ENCODE measurements around the gene ZNF830. TPM values are rescaled to one million over a fixed set of nuclear protein-coding genes. Genes with fewer than 3 reads are reported as not detected.

ZNF830 gene
- total and polyA plus RNA-seq, 9 of the 15 experiments (the other 6 are each of a cell fraction or from before 2014, with no cell fraction given), result 13.1 to 28.7 (median 21.7) TPM

DNA sequence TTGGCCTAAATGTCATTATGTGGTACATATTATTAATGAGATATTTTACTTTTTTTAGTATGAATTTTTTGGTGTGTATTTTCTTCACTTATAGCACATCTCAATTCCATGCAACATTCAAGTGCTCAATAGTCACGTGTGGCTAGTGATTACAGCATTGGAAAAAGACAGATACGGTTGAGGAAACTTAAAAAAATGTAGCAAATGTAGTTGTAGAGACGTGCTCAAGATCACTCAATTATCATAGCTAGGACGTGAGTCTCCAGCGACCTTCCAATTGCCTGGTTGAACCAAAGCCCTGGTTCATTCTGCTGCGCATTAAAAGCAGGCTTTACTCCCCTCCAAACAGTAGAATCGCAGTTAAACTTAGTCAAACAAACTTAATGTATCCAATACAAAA, 17.8 kb downstream of the ZNF830 start:
- Histone ChIP-seq H3K27me3 (ENCODE audit: control insufficient read depth in 2 of 2, insufficient read depth in 2 of 2, low read length in 2 of 2) (no peaks in the 10 kb centered on the region), H3K9ac (ENCODE audit: insufficient read depth in 1 of 2, low read depth in 2 of 2, low read length in 2 of 2) (peak overlapping the region in 1 of 2 experiments; percentile 99; a peak in 2 of 4 replicates), H2AFZ (ENCODE audit: low read depth, low read length) (peak overlapping the region; percentile 90), H3K79me2 (ENCODE audit: control insufficient read depth, insufficient read depth, low read length) (peaks cover 35% of the 10 kb centered on the region), H3K9me1 (ENCODE audit: control insufficient read depth, insufficient read depth, low read length) (no peaks in the 10 kb centered on the region), H3K4me2 (ENCODE audit: insufficient read depth, low read length) (peak overlapping the region; percentile 89), H3K4me1 (replicated peaks in 1 of 2; ENCODE audit: control insufficient read depth in 2 of 2, insufficient read depth in 2 of 2, low read length in 2 of 2) (peaks cover 17 to 30% of the 10 kb centered on the region in 2 experiments; a peak in 4 of 5 replicates), H3K9me3 (replicated peaks; ENCODE audit: control insufficient read depth, insufficient read depth, low read depth, low read length) (no peaks in the 10 kb centered on the region), H3K36me3 (ENCODE audit: control insufficient read depth, insufficient read depth, low read length) (peaks cover 13% of the 10 kb centered on the region), H3K4me3 (no peak overlapping the region), H4K20me1 (replicated peaks; ENCODE audit: control insufficient read depth, insufficient read depth, low read length) (no peaks in the 10 kb centered on the region), H3K27ac (ENCODE audit: extremely low read depth, low read depth, low read length) (peak overlapping the region; percentile 96)
- peak; percentile 49 for TF ChIP-seq RBFOX2 (IDR thresholded peaks at IDR 0.05; ENCODE audit: low read depth, low read length)
- TF ChIP-seq, protein P1, sequence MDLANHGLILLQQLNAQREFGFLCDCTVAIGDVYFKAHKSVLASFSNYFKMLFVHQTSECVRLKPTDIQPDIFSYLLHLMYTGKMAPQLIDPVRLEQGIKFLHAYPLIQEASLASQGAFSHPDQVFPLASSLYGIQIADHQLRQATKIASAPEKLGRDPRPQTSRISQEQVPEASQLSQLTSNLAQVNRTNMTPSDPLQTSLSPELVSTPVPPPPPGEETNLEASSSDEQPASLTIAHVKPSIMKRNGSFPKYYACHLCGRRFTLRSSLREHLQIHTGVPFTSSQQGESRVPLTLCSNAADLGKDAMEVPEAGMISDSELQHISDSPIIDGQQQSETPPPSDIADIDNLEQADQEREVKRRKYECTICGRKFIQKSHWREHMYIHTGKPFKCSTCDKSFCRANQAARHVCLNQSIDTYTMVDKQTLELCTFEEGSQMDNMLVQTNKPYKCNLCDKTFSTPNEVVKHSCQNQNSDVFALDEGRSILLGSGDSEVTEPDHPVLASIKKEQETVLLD (IDR thresholded peaks at IDR 0.05), result no peak
- TF ChIP-seq HNRNPLL (IDR thresholded peaks at IDR 0.05; ENCODE audit: low read depth, low read length, poor library complexity, severe bottlenecking), result no peak
- TF ChIP-seq, protein P2, sequence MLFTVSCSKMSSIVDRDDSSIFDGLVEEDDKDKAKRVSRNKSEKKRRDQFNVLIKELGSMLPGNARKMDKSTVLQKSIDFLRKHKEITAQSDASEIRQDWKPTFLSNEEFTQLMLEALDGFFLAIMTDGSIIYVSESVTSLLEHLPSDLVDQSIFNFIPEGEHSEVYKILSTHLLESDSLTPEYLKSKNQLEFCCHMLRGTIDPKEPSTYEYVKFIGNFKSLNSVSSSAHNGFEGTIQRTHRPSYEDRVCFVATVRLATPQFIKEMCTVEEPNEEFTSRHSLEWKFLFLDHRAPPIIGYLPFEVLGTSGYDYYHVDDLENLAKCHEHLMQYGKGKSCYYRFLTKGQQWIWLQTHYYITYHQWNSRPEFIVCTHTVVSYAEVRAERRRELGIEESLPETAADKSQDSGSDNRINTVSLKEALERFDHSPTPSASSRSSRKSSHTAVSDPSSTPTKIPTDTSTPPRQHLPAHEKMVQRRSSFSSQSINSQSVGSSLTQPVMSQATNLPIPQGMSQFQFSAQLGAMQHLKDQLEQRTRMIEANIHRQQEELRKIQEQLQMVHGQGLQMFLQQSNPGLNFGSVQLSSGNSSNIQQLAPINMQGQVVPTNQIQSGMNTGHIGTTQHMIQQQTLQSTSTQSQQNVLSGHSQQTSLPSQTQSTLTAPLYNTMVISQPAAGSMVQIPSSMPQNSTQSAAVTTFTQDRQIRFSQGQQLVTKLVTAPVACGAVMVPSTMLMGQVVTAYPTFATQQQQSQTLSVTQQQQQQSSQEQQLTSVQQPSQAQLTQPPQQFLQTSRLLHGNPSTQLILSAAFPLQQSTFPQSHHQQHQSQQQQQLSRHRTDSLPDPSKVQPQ (CRISPR knock-in tag; IDR thresholded peaks at IDR 0.05; ENCODE audit: borderline replicate concordance), result no peak
- TF ChIP-seq XRCC4 (IDR thresholded peaks at IDR 0.05; ENCODE audit: extremely low read depth, insufficient read depth, insufficient read length), result no peak
- TF ChIP-seq CHCHD3 (CRISPR knock-in tag; IDR thresholded peaks at IDR 0.05), result no peak
- TF ChIP-seq XRCC3 (IDR thresholded peaks at IDR 0.05), result no peak
- TF ChIP-seq RAD51 (IDR thresholded peaks at IDR 0.05; ENCODE audit: borderline replicate concordance, low read depth), result peak; percentile 29; the same call in 1 of the 2 replicates
- TF ChIP-seq, protein P3, sequence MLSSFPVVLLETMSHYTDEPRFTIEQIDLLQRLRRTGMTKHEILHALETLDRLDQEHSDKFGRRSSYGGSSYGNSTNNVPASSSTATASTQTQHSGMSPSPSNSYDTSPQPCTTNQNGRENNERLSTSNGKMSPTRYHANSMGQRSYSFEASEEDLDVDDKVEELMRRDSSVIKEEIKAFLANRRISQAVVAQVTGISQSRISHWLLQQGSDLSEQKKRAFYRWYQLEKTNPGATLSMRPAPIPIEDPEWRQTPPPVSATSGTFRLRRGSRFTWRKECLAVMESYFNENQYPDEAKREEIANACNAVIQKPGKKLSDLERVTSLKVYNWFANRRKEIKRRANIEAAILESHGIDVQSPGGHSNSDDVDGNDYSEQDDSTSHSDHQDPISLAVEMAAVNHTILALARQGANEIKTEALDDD (IDR thresholded peaks at IDR 0.05), result no peak
- TF ChIP-seq, protein P4, sequence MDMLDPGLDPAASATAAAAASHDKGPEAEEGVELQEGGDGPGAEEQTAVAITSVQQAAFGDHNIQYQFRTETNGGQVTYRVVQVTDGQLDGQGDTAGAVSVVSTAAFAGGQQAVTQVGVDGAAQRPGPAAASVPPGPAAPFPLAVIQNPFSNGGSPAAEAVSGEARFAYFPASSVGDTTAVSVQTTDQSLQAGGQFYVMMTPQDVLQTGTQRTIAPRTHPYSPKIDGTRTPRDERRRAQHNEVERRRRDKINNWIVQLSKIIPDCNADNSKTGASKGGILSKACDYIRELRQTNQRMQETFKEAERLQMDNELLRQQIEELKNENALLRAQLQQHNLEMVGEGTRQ (CRISPR knock-in tag; IDR thresholded peaks at IDR 0.05), result peak; percentile 61
- ATAC-seq, result no peak
- 34% methylated on average over 7 of the region's 7 CpGs for WGBS (ENCODE audit: insufficient coverage, low coverage, missing lambda C conversion rate)
- peak in 1 of 4 experiments; percentile 21 for DNase-seq (ENCODE audit: extremely low read depth in 1 of 4, low spot score in 3 of 4)
- no peak for FAIRE-seq
- intact Hi-C loops (cut with micrococcal nuclease) (no loop called here), in situ Hi-C loops (cut with MboI) (no loop called here)
- no TSS peak for BruUV-seq (replicated peaks)
- POLR2A ChIA-PET, result interaction anchor here (0.7 to 3.4 kb wide), 9 partner anchors 10 to 141 kb away, joined by 3 to 27 read pairs (median 4); partner anchors contain the start of gene RAD51D
- CTCF ChIA-PET (ENCODE audit: low intra/inter-chr PET ratio), result no interaction called here

All from K562 (cell line).